PFSK-1 (cell line): Measurements from ENCODE around the gene PP2D1.

Experiments used
- POLR2AphosphoS5 ChIP-seq: IDR thresholded peaks from 2 replicates; pipeline ENCODE4 v1.6.1; 2012; ENCODE audit warnings: low read depth, mild to moderate bottlenecking, control low read depth, low read length, moderate library complexity
- REST ChIP-seq, 2 experiments: IDR thresholded peaks; 2 replicates each; pipeline versions ENCODE4 v1.6.1 to v1.8.0; 2011 to 2012; ENCODE audit warnings: low read depth in 2 of 2, low read length in 2 of 2, control low read depth in 1 of 2, inconsistent platforms in 1 of 2, mild to moderate bottlenecking in 1 of 2, moderate library complexity in 1 of 2; ENCODE audit not compliant: insufficient read depth in 1 of 2

- TF ChIP-seq POLR2AphosphoS5 (no peak), REST (IDR thresholded peaks at IDR 0.05; ENCODE audit: insufficient read depth in 1 of 2, low read depth in 2 of 2, low read length in 2 of 2) (no peak)
Measured at GRCh38 chr3:19994796-19995195, 17.3 kb downstream of the PP2D1 start.
